Liver (tissue), 9 donors: ENCODE results near the gene CSKMT. TPM values are rescaled to one million over a fixed set of nuclear protein-coding genes. Genes with fewer than 3 reads are reported as not detected.

Source experiments
- DNase-seq: peaks from one replicate; pipeline ENCODE4 v3.0.0-alpha.2; 2017; ENCODE audit warnings: low spot score
- H3K27ac ChIP-seq, 2 donors: one replicate each; pipeline ENCODE4 v1.7.0; 2013; ENCODE audit warnings: inconsistent platforms in 2 of 2, low read length in 2 of 2, control low read depth in 1 of 2, low read depth in 1 of 2, mild to moderate bottlenecking in 1 of 2
- H3K27me3 ChIP-seq, 4 donors: one replicate each; pipeline versions ENCODE4 v1.6.1 to v1.7.0; 2013; ENCODE audit warnings: low read length in 3 of 4, inconsistent platforms in 1 of 4, mild to moderate bottlenecking in 1 of 4, moderate library complexity in 1 of 4; ENCODE audit not compliant: control insufficient read depth in 4 of 4, insufficient read depth in 4 of 4
- H3K36me3 ChIP-seq, 4 donors: one replicate each; pipeline versions ENCODE4 v1.6.1 to v1.7.0; 2013; ENCODE audit warnings: low read length in 3 of 4, mild to moderate bottlenecking in 3 of 4, low read depth in 1 of 4, moderate library complexity in 1 of 4; ENCODE audit not compliant: control insufficient read depth in 4 of 4, insufficient read depth in 3 of 4
- H3K4me1 ChIP-seq, 4 donors: one replicate each; pipeline versions ENCODE4 v1.6.1 to v1.7.0; 2013; ENCODE audit warnings: low read length in 3 of 4, mild to moderate bottlenecking in 3 of 4, moderate library complexity in 1 of 4; ENCODE audit not compliant: control insufficient read depth in 4 of 4, insufficient read depth in 4 of 4
- H3K4me3 ChIP-seq, 3 donors: one replicate each; pipeline versions ENCODE4 v1.6.1 to v1.7.0; 2013; ENCODE audit warnings: low read length in 3 of 3, control low read depth in 1 of 3, low read depth in 1 of 3, mild to moderate bottlenecking in 1 of 3
- H3K9ac ChIP-seq, 2 donors: one replicate each; pipeline ENCODE4 v1.7.0; 2013; ENCODE audit warnings: low read length in 2 of 2, mild to moderate bottlenecking in 2 of 2, moderate library complexity in 2 of 2, control low read depth in 1 of 2, low read depth in 1 of 2
- H3K9me3 ChIP-seq, 4 donors: one replicate each; pipeline versions ENCODE4 v1.6.1 to v1.7.0; 2013; ENCODE audit warnings: low read length in 3 of 4; ENCODE audit not compliant: control insufficient read depth in 4 of 4
- ATF3 ChIP-seq: IDR thresholded peaks from 2 replicates; pipeline ENCODE4 v1.6.1; 2016; ENCODE audit warnings: antibody characterized with exemption
- EGR1 ChIP-seq, 2 donors: IDR thresholded peaks; 2 replicates each; pipeline ENCODE4 v1.6.1; 2016 to 2018; ENCODE audit warnings: antibody characterized with exemption in 2 of 2, low read depth in 2 of 2
- FOXA1 ChIP-seq: IDR thresholded peaks from 2 replicates; pipeline ENCODE4 v1.6.1; 2016; ENCODE audit warnings: antibody characterized with exemption
- FOXA2 ChIP-seq: IDR thresholded peaks from 2 replicates; pipeline ENCODE4 v1.6.1; 2016; ENCODE audit warnings: antibody characterized with exemption
- HNF4A ChIP-seq, 2 donors: conservative IDR thresholded peaks; 2 replicates each; pipeline ENCODE4 v1.6.1; 2016; ENCODE audit warnings: antibody characterized with exemption in 2 of 2, mild to moderate bottlenecking in 2 of 2
- HNF4G ChIP-seq: IDR thresholded peaks from 2 replicates; pipeline ENCODE4 v1.6.1; 2016; ENCODE audit warnings: antibody characterized with exemption
- JUND ChIP-seq, 2 donors: IDR thresholded peaks; 2 replicates each; pipeline ENCODE4 v1.6.1; 2016; ENCODE audit warnings: antibody characterized with exemption in 2 of 2
- RAD21 ChIP-seq, 2 donors: IDR thresholded peaks; 2 replicates each; pipeline ENCODE4 v1.6.1; 2016; ENCODE audit warnings: antibody characterized with exemption in 2 of 2, mild to moderate bottlenecking in 2 of 2
- SP1 ChIP-seq: IDR thresholded peaks from 2 replicates; pipeline ENCODE4 v1.6.1; 2018; ENCODE audit warnings: antibody characterized with exemption, mild to moderate bottlenecking
- TAF1 ChIP-seq: conservative IDR thresholded peaks from 2 replicates; pipeline ENCODE4 v1.6.1; 2016; ENCODE audit warnings: antibody characterized with exemption, mild to moderate bottlenecking
- YY1 ChIP-seq: IDR thresholded peaks from 2 replicates; pipeline ENCODE4 v1.6.1; 2016; ENCODE audit warnings: antibody characterized with exemption, mild to moderate bottlenecking
- WGBS: extraction: QIAGEN DNeasy Blood & Tissue Kit; methylation state at CpG from one replicate; pipeline ENCODE4 v1.1.7; 2013; 5-methylcytosine and 5-hydroxymethylcytosine counted together
- polyA plus RNA-seq, 2 donors: library from polyadenylated mRNA; stranded (reverse) in 1 of 2; unstranded in 1 of 2; fragments of 200-250 nt in 1 of 2; fragments of >200 nt in 1 of 2; fragmentation: Nextera tagmentation in 1 of 2; extraction: Ambion mirVana in 1 of 2; gene quantifications; one replicate each; pipeline versions ENCODE4 v1.2.1 to v1.2.3, GENCODE V29; 2013 to 2015
- total RNA-seq, 2 donors: library from RNA; depleted of rRNA; stranded (reverse); fragments of >200 nt; gene quantifications; one replicate each; pipeline ENCODE4 v1.2.3, GENCODE V29; 2014
- TF ChIP-seq, protein P1 (sequence below): IDR thresholded peaks from 2 replicates; pipeline ENCODE4 v1.6.1; 2016; ENCODE audit warnings: antibody characterized with exemption
- TF ChIP-seq, protein P2 (sequence below): IDR thresholded peaks from 2 replicates; pipeline ENCODE4 v1.6.1; 2016; ENCODE audit warnings: antibody characterized with exemption
- TF ChIP-seq, protein P3 (sequence below): IDR thresholded peaks from 2 replicates; pipeline ENCODE4 v1.6.1; 2016; ENCODE audit warnings: antibody characterized with exemption, mild to moderate bottlenecking
- donor health status: healthy.
- donor health status: healthy.
- donor health status: healthy.
- donor health status: healthy.
- donor health status: healthy.

The CSKMT gene
- total and polyA plus RNA-seq, 4 donors, result 1.8 to 2.5 (median 2.3) TPM

GRCh38 chr11:62666259-62666926, 1.3 kb downstream of the CSKMT start:
- 67% methylated on average over 16 of the region's 16 CpGs for WGBS
- no peaks in the 10 kb centered on the region for H3K27me3 ChIP-seq
- TF ChIP-seq YY1 (no peak), RAD21 (IDR thresholded peaks at IDR 0.05) (no peak)
- H3K9ac ChIP-seq, result peak overlapping the region; percentile 24 to 90
- peak overlapping the region; percentile 85 to 89 for H3K27ac ChIP-seq
- no peaks in the 10 kb centered on the region for H3K9me3 ChIP-seq
- H3K4me1 ChIP-seq, result peaks cover 15 to 45% (median 32%) of the 10 kb centered on the region in 4 donors
- H3K36me3 ChIP-seq, result peaks cover 3 to 10% (median 6%) of the 10 kb centered on the region in 4 donors
- DNase-seq, result no peak
- H3K4me3 ChIP-seq, result peak overlapping the region; percentile 82 to 97 (median 96)

- Histone ChIP-seq H3K27ac (no peak overlapping the region), H3K27me3 (no peaks in the 10 kb centered on the region), H3K4me1 (peaks cover 15 to 49% (median 35%) of the 10 kb centered on the region in 4 donors), H3K9ac (no peak overlapping the region), H3K4me3 (no peak overlapping the region), H3K9me3 (no peaks in the 10 kb centered on the region), H3K36me3 (peaks cover 1 to 10% (median 6%) of the 10 kb centered on the region in 4 donors)
- TF ChIP-seq FOXA1 (no peak), RAD21 (IDR thresholded peaks at IDR 0.05) (no peak), TAF1 (no peak), JUND (IDR thresholded peaks at IDR 0.05) (no peak), EGR1 (IDR thresholded peaks at IDR 0.05; ENCODE audit: low read depth in 2 of 2) (no peak), SP1 (no peak), ATF3 (no peak), FOXA2 (no peak), HNF4A (conservative IDR thresholded peaks at IDR 0.05) (no peak), HNF4G (no peak)
- TF ChIP-seq, protein P1, sequence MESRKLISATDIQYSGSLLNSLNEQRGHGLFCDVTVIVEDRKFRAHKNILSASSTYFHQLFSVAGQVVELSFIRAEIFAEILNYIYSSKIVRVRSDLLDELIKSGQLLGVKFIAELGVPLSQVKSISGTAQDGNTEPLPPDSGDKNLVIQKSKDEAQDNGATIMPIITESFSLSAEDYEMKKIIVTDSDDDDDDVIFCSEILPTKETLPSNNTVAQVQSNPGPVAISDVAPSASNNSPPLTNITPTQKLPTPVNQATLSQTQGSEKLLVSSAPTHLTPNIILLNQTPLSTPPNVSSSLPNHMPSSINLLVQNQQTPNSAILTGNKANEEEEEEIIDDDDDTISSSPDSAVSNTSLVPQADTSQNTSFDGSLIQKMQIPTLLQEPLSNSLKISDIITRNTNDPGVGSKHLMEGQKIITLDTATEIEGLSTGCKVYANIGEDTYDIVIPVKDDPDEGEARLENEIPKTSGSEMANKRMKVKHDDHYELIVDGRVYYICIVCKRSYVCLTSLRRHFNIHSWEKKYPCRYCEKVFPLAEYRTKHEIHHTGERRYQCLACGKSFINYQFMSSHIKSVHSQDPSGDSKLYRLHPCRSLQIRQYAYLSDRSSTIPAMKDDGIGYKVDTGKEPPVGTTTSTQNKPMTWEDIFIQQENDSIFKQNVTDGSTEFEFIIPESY, result no peak
- TF ChIP-seq, protein P2, sequence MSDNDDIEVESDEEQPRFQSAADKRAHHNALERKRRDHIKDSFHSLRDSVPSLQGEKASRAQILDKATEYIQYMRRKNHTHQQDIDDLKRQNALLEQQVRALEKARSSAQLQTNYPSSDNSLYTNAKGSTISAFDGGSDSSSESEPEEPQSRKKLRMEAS, result no peak
- TF ChIP-seq, protein P3, sequence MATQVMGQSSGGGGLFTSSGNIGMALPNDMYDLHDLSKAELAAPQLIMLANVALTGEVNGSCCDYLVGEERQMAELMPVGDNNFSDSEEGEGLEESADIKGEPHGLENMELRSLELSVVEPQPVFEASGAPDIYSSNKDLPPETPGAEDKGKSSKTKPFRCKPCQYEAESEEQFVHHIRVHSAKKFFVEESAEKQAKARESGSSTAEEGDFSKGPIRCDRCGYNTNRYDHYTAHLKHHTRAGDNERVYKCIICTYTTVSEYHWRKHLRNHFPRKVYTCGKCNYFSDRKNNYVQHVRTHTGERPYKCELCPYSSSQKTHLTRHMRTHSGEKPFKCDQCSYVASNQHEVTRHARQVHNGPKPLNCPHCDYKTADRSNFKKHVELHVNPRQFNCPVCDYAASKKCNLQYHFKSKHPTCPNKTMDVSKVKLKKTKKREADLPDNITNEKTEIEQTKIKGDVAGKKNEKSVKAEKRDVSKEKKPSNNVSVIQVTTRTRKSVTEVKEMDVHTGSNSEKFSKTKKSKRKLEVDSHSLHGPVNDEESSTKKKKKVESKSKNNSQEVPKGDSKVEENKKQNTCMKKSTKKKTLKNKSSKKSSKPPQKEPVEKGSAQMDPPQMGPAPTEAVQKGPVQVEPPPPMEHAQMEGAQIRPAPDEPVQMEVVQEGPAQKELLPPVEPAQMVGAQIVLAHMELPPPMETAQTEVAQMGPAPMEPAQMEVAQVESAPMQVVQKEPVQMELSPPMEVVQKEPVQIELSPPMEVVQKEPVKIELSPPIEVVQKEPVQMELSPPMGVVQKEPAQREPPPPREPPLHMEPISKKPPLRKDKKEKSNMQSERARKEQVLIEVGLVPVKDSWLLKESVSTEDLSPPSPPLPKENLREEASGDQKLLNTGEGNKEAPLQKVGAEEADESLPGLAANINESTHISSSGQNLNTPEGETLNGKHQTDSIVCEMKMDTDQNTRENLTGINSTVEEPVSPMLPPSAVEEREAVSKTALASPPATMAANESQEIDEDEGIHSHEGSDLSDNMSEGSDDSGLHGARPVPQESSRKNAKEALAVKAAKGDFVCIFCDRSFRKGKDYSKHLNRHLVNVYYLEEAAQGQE, result no peak
- 92% methylated on average over 2 of the region's 2 CpGs for WGBS
- DNase-seq, result no peak
Measured at GRCh38 chr11:62667460-62667859, 2.3 kb downstream of the CSKMT start.
